GM21515 (cell line): ENCODE data around the gene PRR4.

Experiments
- ATAC-seq: cut with Tn5 transposase; IDR thresholded peaks from one replicate; pipeline ENCODE4 v1.9.1; 2021; ENCODE audit not compliant: unreplicated experiment

The PRR4 gene

GRCh38 chr12:10802587-10802986 is 46.7 kb downstream of the PRR4 start, which contains the start of gene TAS2R7:
Gene TAS2R7, minus strand, starts transcription at chr12:10802627. Its CDS starts 57 bp downstream, at chr12:10802570.
- no peak for ATAC-seq

DNA sequence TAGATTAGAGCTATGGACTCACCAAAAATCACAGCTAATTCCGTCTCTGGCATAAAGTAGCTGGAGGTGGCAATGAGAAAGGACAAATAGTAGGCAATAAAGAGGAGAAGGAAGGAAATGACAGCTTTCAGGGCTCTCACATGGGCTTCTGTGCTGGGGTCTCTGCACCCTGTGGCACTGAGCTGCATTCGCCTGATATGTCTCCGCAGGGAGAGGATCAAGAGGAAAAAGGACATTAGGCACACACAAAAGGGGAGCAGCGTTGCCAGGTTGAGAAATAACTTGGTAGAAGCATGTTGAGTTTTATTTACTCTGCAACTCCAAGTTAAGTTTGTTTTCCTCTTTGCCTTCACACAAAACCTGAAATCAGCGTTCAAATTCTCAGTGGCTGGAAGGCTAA is 47.5 kb downstream of the PRR4 start:
- no peak for ATAC-seq
